Stimulated activated CD4-positive, alpha-beta T cell treated with anti-CD3 and anti-CD28 coated beads, Interleukin-1b, Interleukin-23, amount 100 ng/mL, for 4 hours (primary cell): Measurements from ENCODE around the gene S100Z.
"Not testable (repeated sequence)": the region's sequence is repeated elsewhere in the genome, so short reads cannot be mapped to it uniquely, and the experiment has no call there.

Experiments
- DNase-seq, 2 donors: peaks; one replicate each; pipeline ENCODE4 v3.0.0-alpha.2; 2020; ENCODE audit warnings: low read depth in 2 of 2

The S100Z gene

DNA sequence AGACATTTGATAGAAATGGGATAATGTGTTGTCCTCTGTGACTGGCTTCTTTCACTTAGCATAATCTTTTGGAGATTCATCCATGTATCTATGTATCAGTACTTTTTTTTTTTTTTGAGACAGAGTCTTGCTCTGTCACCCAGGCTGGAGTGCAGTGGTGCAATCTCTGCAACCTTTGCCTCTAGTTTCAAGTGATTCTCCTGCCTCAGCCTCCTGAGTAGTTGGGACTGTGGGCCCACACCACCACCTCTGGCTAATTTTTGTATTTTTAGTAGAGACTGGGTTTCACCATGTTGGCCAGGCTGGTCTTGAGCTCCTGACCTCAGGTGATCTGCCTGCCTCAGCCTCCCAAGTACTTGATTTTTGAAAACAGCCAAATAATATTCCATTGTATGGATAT lies 23.4 kb upstream of the S100Z start:
- not testable (repeated sequence) for DNase-seq

DNA sequence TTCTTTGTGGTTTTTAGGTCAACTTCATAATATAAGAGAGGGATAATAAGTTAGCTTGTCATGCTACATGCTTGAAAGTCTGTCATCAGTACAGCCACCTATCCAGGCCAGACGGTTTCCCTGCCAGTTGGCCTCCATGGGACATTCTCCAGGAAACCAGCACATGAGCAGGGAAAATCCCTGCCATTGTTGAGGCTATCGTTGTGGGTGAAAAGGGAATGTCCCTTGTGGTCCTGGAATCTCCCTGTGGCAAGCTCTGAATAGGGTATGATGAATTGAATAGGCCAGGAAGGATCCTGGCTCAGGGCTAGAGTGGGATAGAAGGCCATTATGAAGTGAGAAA lies 18.7 kb upstream of the S100Z start:
- no peak for DNase-seq

DNA sequence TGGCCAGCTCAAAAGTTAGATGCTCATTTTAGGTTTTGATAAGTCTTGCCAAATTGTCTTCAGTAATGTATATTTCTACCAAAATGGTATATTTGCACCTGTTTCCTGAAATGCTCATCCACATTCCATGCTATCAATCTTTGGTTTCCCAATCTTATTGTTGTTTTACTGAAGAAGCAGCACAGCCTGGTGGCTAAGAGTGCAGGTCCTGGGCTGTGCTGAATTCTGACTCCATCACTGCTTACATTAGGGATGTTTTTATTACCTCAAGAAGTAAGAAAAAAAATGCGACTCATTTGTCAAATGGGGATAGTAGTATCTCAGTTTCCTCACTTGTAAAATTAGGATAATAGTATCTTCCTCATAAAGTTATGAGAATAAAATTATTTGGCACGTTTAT lies 13.6 kb upstream of the S100Z start:
- DNase-seq, result no peak

DNA sequence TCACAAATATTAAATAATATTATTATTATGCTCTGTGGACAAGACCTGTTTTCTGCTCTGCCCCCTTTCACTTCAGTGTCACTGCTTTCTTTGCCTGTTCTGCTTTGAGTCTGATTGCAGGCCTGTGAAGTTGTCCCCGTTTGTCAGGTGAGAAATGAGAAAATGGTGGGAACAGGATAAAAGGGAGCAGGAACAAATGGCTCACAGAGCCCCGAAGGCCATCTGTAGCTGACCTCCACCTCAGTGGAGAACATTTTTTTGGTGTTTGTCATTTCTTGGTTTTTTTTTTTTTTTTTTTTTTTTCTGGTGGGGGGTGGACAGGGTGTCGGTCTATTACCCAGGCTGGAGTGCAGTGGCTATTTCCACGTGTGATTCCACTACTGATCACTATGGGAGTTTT lies 13.2 kb upstream of the S100Z start:
- DNase-seq, result no peak

DNA sequence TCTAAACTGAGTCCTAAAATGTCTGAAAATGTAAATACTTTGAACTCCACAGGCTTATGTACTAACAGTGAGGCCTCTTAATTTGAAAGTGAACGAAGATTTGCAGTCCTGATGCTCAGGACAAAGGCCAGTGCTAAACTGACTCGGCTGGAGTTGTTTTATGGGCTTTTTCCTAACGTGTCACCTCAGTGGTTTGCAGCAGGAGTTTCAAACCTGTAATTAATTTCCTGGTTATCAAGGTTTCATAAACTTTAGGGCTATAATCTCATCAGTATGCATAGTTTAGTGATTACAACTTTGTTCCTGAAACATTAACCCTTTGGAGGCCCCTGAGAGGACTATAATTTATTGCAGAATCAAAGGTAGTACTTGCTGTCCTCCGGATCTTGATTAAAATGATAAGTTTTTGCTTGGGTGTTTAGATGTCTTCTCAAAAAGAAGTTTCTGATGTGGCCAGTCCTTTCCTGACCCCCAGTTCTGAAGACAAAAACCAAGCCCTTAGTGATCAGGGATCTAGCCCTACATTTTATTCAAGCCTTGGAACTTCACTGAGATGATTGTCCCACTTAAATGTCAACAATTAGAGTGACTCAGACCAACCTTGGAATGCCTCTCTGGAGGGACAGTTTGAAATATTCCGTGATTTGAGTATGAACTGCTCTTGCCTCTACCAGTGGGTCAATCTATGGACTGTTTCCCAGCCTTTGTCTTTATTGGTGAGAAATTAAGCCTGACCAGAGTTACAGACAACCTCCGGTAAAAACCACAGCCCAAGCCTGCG lies 11.1 kb upstream of the S100Z start:
- no peak for DNase-seq

DNA sequence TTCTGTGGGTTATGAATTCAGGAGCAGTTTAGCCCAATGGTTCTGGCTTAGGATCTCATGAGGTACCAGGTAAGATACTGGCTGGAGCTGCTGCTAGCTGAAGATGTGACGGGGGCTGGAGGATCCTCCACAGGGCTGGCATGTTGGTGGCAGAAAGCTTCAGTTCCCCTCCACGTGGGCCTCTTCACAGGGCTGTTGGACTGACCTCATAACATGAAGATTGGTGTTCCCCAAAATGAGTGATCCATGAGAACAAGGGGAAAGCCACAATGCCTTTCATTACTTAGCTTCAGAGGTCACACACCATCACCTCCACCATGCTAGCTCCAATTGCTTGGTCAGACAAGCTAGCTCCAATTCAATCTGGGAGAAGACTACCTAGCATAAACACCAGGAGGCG lies 8.5 kb upstream of the S100Z start:
- no peak for DNase-seq

DNA sequence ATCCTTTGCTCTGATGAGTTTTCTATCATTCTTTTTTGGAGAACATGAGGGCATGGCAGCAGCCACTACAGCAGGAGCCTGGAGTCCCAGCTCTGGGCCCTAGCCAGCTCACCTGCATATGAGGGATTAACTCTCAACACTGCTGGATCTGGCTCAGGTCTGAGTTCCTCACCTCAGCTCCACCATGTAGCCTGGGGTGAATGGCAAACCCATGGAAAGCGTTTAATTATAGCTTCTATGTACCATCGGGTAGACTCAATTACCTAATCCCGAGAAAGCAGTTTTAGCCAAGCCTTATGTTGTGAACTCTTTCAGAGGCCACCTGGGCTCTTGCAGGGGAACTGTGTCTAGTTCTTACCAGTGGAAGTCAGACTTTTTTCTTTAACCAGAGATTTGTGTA lies 3.9 kb upstream of the S100Z start:
- DNase-seq, result no peak

DNA sequence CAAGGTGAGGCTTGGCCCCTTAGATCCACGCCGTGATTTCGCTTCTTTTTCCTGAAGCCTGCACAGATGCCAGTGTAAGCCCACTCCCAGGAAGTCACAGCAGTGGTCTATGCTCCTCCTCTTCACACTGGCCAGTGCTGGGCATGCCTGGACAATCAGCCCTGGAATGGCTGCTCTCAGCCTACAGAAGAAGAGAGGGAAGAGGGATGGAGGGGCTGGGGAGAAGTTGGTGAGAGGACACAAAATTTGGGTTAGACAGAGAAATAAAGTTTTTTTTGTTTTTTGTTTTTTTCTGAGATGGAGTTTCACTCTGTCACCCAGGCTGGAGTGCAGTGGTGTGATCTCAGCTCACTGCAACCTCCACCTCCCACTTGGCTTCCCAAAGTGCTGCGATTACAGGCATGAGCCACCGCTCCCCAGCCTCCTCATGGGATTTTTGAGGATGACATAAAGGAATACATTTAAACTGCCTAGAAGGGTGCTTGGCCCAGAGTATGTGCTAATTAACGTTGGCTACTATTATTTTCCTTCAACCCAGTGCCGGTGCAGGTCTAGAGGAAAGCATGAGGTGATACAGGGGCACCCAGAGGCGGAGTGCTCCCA lies 830 bp downstream of the S100Z start:
- no peak for DNase-seq

DNA sequence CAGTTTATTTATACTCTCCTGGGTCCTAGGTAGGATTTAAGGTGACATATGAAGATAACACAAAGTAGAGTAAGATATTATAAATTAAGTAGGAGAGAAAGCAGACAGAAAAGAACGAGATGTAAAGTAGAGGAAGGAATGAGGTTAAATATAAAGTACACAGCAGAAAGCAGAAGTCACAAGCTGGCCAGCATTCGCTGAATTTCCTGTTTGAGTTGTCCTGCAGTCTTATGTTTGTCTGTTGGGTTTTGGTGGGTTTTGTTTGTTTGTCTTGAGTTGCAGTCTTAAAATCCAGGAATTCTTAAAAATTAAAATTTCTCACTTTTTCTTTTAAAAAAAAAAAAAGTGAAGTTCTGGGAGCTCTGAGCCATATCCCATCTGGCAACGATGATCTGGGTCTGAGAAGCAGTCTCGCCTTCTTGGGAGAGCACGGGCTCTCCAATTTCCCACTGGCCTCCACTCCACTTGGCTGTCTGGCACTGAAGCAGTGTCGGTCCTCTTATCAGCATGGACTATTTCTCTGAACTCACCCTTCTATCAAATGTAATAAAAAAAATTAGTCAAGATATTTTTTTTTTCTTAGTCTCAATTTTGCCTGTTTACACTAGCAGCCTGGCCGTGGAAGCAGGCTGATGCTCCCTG lies 2.0 kb downstream of the S100Z start:
- DNase-seq, result no peak

DNA sequence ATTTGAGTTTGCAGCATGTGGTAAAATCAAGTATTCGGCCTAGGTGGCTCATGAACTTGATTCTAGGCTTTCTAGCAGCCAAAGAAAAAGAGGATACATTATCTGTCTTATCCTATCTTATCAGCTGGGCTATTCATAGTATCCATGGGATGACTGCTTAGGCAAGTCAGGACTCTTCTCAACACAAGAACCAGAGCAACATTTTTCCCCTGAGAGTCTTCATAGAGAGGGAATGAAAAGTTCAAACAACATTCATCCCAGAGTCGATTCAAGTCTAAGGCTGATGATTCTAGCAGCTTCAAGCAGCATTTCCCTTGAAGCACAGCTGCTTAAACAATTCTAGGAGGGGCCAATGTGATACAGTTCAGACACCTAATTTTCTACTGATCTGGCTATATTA lies 3.0 kb downstream of the S100Z start:
- DNase-seq, result no peak

DNA sequence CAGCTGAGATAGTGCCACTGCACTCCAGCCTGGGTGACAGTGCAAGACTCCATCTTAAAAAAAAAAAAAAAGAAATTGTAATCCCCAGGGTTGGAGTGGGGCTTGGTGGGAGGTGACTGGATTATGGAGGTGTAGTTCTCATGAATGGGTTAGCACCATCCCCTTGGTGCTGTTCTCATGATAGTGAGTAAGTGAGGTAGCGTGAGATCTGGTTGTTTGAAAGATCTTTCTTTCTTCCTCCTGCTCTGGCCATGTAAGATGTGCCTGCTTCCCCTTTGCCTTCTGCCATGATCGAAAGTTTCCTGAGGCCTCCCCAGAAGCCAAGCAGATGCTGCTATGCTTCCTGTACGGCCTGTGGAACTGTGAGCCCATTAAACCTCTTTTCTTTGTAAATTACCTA lies 3.9 kb downstream of the S100Z start:
- DNase-seq, result not testable (repeated sequence)

DNA sequence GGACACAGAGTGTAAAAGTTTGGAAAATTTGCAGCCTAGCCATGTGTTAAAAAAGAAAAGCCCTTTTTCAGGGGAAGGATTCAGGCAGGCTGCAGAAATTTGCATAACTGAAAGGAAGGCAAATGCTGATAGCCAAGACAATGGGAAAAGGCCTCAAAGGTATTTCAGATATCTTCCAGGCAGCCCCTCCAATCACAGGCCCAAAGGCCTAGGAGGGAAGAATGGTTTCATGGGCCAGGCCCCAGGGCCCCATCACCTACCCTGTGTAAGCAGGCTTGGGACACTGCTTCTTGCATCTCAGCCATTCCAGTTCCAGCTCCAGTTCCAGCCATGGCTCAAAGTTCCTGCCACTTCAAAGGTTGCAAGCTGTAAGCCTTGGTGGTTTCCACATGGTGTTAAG lies 4.8 kb downstream of the S100Z start:
- DNase-seq, result no peak

DNA sequence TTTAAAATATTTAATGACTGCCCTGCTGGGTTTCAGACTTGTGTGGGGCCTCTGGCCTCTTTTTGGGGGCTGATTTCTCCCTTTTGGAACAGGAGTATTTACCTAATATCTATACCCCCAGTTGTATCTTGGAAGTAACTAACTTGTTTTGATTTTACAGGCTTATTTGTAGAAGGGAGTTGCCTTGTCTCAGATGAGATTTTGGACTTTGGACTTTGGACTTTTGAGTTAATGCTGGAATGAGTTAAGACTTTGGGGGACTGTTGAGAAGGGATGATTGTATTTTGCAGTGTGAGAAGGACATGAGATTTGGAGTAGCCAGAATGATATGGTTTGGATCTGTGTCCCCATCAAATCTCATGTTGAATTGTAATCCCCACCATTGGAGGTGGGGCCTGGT lies 5.7 kb downstream of the S100Z start:
- not testable (repeated sequence) for DNase-seq

DNA sequence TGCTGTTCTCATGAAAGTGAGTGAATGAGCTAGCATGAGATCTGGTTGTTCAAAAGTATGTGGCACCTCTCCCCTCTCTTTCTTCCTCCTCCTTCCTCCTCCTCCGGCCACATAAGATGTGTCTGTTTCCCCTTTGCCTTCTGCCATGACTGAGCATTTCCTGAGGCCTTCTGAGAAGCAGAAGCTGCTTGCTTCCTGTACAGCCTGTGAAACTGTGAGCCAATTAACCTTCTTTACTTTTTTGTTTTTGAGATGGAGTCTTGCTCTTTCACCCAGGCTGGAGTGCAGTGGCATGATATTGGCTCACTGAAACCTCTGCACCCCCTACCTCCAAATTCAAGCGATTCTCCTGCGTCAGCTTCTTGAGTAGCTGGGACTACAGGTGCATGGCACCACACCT lies 6.1 kb downstream of the S100Z start:
- peak in 1 of 2 donors; percentile 31 for DNase-seq

DNA sequence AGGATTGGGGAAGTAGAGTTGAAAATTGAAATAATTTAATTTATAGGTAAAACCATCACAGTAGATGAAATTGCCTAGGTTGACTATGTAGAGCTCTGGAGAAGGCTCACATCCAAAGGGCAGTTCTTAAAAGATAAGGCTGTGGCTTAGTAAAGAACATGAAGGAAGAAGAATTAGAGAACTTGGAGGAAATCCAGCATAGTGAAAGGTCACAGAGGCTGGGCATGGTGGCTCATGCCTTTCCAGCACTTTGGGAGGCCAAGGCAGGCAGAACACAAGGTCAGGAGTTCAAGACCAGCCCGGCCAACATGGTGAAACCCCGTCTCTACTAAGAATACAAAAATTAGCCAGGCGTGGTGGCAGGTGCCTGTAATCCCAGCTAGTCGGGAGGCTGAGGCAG lies 7.0 kb downstream of the S100Z start:
- not testable (repeated sequence) for DNase-seq

DNA sequence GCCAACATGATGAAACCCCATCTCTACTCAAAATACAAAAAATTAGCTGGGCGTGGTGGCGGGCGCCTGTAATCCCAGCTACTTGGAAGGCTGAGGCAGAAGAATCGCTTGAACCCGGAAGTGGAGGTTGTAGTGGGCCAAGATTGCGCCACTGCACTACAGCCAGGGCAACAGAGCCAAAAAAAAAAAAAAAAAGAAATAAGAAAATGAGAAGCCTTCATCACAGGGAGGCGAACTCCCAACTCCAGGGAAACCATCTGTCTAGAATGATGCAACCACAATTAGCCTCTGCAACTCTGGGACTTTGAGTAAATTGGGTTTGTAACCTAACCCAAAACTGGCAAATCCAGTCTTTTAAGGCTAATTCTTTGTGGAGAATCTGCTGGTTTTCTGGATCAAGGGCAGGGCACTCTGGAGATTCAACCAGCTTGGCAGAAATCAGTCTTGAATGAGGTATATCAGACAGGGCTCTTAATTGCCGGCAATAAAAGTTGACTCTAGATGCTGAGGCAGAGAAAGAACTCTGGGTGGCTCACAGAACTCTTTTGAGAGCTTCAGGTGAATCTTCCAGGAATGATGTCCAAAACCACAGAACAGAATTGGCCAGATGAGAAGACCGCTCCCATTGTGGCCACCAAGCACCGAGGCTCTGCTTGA lies 9.9 kb downstream of the S100Z start:
- DNase-seq, result no peak

DNA sequence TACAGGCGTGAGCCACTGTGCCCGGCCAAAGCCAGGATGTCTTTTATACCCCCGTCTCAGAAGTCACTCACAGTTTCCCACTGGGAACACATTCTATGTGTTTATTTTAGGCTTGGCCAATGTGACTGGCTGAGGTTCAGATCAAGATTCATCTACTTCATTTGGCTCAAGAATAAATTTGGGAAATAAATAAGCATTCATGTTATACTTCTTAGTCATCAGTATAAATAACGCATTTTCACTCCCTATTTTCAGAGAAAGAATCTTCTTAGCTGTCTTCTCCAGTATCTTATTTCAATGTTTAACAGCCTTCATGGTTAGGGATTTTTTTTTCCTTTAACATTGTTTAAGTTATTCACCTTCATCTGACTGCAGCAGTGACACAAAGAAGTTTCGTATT lies 11.8 kb downstream of the S100Z start:
- DNase-seq, result no peak

DNA sequence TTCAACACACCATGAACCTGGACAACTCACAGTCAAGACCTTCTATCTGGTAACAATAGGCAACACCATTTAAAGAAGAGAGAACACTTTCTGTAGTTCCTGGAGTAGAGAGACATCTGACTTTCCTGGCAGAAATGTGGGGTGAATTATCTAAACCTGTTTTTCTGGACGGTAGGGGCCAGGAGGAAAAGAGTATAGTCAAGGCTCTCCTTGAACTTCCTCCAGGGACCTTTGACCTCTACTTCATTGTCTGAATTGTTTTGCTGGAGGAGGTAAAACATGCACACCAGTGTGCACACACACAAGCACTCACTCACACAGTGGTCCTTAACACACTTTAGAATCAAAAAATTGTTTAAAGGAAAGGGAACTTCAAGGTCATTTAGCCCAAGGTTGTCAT lies 13.2 kb downstream of the S100Z start:
- DNase-seq, result no peak

DNA sequence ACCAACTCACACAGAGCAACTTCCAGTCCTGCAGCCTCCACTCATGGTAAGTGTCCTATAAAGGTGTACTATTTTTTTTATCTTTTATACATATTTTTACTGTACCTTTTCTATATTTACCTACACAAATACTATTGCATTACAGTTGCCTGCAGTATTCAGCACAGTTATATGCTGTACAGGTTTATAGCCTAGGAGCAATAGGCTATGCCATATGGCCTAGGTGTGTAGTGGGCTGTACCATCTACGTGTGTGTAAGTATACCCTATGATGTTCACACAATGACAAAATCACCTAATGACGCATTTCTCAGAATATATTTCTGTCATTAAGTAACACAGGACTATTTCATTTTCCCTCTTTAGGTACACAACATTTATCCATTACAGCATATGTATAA lies 16.7 kb downstream of the S100Z start:
- no peak for DNase-seq

DNA sequence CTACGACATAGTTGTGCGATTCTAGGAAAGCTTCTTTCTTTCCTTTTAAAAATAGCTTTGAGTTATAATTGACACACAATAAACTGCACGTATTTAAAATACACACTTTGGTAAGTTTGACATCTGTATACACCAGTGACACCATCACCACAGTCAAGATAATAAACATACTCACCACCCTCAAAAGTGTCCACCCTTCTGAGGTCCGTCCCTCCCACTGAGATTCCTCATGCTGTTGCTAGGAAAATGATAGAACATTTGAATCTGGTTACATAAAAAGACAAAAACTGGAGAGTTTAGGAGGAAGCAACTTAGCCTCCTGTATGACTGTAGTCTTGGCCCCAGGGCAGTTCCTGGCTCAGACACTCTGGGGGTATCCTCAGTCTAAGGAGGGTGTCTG lies 17.2 kb downstream of the S100Z start:
- no peak for DNase-seq

DNA sequence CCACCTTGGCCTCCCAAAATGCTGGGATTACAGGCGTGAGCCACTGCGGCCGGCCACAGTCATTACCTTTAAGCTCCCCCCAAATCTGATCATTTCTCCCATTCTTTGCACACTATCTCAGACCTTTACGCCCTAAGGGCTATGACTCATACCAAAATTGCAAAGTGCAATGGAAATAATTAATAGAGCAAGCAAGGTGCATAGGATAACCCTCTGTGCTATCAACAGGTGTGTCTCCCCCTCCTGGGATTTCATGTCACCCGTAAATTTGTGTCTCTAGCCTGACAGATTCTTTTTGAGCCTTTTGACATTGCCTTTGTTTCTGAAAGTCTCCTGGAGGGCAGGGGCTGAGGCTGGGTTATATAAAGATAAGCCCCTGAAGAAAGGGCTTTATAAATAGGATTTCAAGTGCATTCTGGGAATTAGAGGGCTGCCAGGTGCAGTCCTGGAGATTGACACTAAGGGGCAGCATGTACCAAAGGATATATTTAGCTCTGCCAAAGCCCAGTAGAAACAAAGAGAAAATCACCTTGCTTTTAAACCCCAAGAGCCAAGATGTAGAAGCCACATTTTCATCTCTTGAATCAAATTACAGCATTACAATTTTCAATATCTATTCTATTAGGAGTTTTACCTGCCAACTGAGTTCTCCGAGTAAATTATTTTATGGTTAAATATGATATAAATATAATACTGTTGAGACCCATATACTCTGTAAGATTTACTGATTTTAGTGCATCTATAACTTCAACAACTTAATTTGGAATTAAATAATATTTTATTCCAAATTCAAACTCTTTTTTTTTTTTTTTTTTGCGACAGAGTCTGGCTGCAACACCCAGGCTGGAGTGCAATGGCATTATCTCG lies 18.2 kb downstream of the S100Z start:
- DNase-seq, result peak; percentile 39 to 45

DNA sequence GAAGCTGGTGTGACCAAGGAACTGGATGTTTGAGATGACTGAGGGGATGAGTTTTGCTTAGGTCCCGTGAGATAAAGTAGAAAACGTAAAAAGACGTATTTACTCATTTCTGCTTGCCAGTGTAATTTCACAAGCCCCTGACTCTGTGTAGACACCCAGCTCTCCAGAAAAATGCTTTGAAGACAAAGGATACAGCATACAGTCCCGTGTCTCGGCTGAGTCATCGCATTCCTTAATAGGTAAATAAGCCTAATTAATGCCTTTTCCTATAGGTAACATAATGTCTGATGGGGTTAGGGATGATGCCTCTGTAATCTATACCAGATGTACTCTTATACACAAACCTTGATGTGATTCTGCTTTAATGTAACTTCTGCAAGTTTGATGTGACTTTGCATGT lies 20.2 kb downstream of the S100Z start:
- DNase-seq, result no peak
